HG02938 (cell line): Measurements from ENCODE around the gene SORCS2.

Experiments
- ATAC-seq: cut with Tn5 transposase; IDR thresholded peaks from one replicate; pipeline ENCODE4 v1.9.1; 2021; ENCODE audit warnings: mild to moderate bottlenecking, moderate library complexity; ENCODE audit not compliant: unreplicated experiment

SORCS2 gene

DNA sequence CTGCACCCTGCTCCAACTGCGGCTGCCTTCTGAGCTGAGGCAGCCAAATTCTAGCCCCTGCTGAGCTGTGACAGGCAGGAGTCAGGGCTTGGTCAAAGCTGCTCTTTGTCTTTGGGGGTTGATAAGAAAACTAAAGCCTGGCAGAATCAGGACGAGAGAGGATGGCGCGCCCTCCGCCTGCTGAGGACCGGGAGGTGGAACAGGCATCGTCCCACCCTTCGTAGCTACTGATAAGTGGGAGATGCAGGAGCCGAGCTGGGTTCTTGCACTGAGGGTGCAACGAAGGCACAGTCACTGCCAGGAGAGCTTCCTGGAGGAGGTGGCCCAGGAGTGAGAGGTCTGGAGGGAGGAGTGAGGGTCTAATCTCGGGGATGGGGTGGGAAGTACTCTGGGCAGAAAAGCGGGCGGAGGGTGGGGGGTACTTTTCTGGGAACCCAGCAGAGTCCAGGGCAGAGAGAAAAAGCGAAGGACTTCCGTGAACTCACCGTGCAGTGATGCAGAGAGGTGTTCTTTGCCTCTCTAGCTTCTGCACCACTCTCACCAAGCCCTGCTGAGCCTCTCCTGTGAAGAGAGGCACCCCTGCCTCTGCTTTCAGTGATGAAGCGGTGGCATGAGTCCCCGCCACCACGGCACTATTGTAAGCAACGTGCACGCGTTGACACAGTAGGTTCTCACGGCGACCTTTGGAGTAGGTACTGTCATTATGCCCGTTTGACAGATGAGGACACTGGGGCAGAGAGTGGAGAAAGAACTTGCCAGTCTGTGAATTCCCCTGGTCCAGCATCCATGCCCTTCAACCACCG, 107.8 kb downstream of the SORCS2 start:
- no peak for ATAC-seq

- no peak for ATAC-seq
These were observed 108.4 kb downstream of the SORCS2 start for GRCh38 chr4:7300711-7301095.

GRCh38 chr4:7301126-7301785, 108.9 kb downstream of the SORCS2 start:
- ATAC-seq = no peak

GRCh38 chr4:7301846-7302630, 109.7 kb downstream of the SORCS2 start:
- ATAC-seq = no peak

- no peak for ATAC-seq
These were observed 110.6 kb downstream of the SORCS2 start for GRCh38 chr4:7302781-7303404.

GRCh38 chr4:7303561-7303960, 111.2 kb downstream of the SORCS2 start:
- ATAC-seq = no peak

DNA sequence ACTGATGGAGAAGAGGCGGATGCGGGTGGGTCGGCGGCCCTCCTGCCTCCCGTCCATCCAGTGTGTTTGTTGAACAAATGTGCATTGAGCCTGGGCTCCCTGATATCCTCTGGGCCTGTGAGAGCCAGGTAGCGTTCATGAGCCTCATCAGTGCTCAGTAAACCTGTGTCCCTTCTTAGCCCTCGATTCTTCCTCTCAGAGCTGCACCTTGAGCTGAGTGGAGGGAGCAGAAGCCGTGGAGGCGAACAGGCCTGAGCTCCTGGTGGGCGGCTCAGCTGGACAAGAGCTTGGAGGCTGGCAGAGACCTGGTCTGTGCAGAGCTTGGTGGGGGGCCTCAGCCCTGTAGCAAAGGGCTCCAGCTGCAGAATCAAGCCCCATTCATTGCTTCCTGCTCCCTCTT, 112.1 kb downstream of the SORCS2 start:
- ATAC-seq = no peak

DNA sequence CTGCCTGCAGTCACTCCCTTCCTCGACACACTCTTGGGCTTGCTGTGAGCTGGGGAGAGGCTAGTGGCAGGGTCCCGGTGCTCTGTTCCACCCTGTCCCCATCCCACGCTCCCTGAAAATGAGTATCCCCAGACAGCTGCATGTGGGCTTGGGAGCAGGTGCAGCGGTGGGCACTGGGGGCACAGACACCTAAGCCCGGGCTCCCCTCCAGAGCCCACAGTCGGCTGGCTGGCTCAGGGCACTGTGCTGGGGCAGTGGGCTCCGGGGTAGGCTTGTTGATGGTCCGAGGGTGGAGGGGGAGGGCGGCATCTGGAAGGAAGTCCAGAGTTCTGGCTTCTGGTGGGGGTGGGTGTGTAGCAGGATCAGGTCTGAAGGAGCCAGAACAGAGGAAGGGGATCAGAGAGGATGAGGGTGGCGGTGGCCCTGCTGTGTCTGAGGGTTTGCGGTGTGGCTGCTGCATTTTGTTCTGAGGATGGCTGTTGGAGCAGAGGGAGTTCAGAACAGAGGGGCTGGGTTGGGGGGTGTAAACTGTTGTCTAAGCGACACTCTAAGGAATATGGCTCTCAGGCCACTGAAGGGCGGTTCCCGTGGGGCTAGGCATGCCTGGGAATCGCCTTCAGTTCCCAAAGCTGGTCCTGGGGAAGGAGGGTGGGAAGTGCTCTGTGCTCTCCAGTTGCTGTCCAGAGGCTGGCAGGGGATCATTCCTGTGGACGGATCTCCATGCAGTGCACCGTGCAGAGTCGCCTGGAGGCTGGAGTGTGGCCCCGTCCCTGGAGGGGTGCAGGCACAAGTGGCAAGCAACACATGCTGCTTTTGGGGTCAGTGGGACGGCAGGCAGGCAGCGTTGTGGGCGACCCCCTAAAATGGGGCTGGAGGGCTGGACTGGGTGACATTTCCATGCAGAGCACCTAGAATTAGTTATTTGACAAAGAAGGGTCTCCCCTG, 114.0 kb downstream of the SORCS2 start:
- no peak for ATAC-seq

- ATAC-seq = no peak
These were observed 114.6 kb downstream of the SORCS2 start for GRCh38 chr4:7306986-7307385.

DNA sequence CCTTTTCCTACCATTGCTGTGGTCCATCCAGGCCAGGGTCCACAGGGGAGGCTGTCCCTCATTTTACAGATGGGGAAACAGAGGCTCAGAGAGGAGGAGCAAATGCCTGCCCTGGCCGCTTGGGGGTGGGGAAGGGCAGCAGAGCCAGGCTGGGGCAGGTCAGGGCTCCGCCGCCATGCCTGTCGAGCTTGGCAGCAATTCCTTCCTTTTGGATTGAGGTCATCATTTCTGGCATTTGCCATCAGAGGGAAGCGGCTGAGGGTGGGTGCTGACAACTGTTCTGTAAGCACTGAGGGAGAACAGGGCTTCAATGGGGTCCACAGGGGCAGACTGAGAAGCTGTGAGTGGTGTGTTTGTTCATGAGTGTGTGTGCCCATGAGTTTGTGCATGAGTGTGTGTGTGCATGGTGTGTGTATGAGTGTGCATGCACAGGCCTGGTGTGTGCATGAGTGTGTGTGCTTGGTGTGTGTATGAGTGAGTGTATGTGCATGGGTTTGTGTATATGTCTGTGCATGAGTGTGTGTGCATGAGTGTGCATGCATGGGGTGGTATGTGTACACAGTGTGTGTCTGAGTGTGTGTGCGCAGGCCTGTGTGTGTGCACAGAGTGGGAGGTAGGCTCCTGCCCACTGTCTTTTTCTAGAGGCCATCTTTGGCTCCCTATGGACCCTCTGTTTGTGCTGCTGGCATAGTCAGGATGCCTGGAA, 115.2 kb downstream of the SORCS2 start:
- ATAC-seq = no peak

DNA sequence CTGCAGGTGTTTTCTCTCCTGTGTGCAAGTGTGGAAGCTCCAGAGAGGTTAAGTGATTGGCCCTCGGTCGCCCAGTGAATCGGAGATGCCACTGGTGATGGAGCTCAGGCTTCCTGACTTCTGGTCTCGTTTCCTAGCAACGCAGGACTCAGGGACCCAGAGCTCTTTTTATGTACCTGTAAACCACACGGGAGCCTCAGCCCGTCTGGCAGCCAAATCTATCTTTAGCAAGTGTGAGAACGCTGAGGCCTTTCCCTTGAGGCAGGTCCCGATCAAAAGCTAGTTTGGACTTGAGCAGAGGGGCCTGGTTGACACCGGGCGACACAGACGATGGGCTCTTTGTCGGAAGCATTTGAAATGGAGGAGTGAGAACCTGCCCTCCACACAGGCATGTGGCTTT, 116.8 kb downstream of the SORCS2 start:
- ATAC-seq = no peak

DNA sequence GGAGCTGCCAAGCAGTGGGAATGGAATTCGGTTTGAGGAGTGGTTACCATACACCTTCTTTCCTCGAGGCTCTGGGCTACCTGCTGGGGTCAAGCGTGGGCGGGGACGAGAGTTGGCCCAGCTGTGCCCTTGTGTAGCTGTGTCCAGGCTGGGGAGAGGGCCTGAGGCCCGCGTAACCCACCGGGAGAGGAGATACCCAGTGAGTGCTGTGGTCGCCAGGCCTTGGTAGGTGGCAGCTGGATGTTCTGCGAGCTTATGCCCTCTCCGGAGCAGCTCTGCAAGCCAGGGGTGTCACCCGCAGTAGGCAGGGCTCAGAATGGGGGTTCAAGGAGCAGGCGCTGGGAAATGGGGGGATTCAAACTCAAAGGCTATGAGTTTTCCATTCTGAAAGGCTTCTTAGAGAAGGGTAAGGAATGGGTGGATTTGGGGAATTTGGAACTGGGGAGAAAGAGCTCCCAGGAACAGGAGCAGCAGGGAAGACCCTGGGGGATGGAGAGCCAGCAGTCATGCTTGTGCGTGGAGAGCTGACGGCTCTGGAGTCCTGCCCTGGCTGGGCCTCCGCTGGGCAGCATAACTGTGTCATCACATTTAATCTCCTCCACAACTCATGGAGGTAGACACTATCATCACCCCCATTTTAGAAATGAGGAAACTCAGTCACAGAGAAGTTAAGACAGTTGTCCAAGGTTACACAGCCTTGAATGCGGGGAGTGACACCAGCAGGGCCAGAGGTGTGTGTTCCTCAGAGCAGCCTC, 117.5 kb downstream of the SORCS2 start:
- no peak for ATAC-seq

GRCh38 chr4:7310451-7310850, 118.1 kb downstream of the SORCS2 start:
- no peak for ATAC-seq

GRCh38 chr4:7311205-7311604, 118.9 kb downstream of the SORCS2 start:
- no peak for ATAC-seq

DNA sequence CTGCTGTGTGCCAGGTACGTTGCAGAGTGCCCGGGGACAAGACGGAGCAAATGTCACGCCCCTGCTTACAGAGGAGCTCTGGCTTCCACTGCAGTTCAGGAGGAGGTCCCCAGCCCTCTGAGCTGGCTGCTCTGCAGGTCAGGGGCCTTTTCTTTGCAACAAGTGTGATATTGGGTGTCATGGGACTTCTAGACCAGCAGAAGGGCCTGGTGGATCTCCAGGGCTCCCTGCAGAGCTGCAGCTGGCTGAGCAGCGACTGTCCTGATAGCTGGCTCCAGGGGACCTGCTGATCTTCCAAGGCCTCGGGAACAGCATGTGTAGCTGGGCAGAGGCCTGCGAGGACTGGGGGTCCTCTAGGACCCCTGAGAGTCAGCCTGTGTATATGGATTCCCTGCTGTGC, 120.4 kb downstream of the SORCS2 start:
- no peak for ATAC-seq

GRCh38 chr4:7313347-7313811, 121.0 kb downstream of the SORCS2 start:
- ATAC-seq = no peak

DNA sequence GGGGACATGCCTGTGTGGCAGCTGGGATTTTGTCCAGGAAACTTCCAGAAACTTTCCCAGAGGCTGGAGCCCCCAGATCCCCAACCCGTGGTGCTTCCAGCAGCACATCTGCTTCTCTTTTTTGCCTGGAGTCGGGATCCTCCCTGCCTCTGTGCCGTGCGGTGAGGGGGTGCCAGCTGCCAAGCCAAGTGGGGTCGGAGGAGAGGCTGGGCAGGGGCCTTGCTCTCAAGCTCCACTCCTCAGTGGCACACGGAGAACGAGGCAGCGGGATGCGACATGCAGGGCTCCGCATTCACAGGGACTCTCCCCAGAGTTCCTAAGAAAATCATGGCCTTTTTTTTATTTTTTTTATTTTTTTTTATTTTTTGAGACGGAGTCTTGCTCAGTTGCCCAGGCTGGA, 121.7 kb downstream of the SORCS2 start:
- ATAC-seq = no peak

DNA sequence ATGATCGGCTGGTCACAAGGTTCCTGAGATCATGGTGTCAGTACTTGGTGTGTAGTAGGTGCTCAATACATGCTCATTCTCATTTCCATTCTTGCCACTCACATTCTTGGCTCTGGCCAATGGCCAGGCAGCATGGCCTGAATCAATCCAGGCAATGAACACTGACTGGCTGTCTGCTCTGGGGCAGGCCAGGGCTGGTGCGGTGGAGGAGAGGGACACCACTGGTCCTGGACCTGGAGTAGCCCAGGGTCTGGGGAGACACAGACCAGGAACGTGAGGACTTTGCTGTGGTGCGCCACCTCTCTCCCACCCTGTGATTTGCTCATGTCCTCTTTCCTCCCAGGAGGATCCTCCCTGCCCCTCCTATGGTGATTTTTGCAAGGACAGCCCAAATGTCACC, 122.9 kb downstream of the SORCS2 start:
- ATAC-seq = no peak

GRCh38 chr4:7315935-7316334, 123.6 kb downstream of the SORCS2 start:
- no peak for ATAC-seq
